GM19467 (cell line): ENCODE data around the gene ZNF185.

ENCODE experiments used
- ATAC-seq: cut with Tn5 transposase; IDR thresholded peaks from one replicate; pipeline ENCODE4 v1.9.1; 2021; ENCODE audit warnings: mild to moderate bottlenecking, moderate library complexity; ENCODE audit not compliant: unreplicated experiment

Gene ZNF185

GRCh38 chrX:152915541-152916241 is 17.8 kb downstream of the ZNF185 start:
- peak; percentile 89 for ATAC-seq

- no peak for ATAC-seq
Measured at GRCh38 chrX:152917656-152918579, 20.1 kb downstream of the ZNF185 start.

GRCh38 chrX:152918707-152919106 is 20.8 kb downstream of the ZNF185 start:
- no peak for ATAC-seq

- ATAC-seq: no peak
Measured at GRCh38 chrX:152923599-152923998, 25.7 kb downstream of the ZNF185 start.

GRCh38 chrX:152925835-152926234 is 28.0 kb downstream of the ZNF185 start:
- ATAC-seq: no peak

GRCh38 chrX:152926279-152926678 is 28.4 kb downstream of the ZNF185 start:
- peak; percentile 74 for ATAC-seq

- no peak for ATAC-seq
Measured at GRCh38 chrX:152926923-152927322, 29.1 kb downstream of the ZNF185 start.

GRCh38 chrX:152927858-152928760 is 30.2 kb downstream of the ZNF185 start:
- no peak for ATAC-seq

- no peak for ATAC-seq
Measured at GRCh38 chrX:152928761-152929400, 31.0 kb downstream of the ZNF185 start.

- no peak for ATAC-seq
Measured at GRCh38 chrX:152929898-152930297, 32.0 kb downstream of the ZNF185 start.

GRCh38 chrX:152930516-152930915 is 32.6 kb downstream of the ZNF185 start:
- ATAC-seq: no peak

- no peak for ATAC-seq
Measured at GRCh38 chrX:152932144-152932543, 34.3 kb downstream of the ZNF185 start.

- no peak for ATAC-seq
Measured at GRCh38 chrX:152932598-152933175, 34.8 kb downstream of the ZNF185 start.

GRCh38 chrX:152936306-152936705 is 38.4 kb downstream of the ZNF185 start:
- ATAC-seq: no peak

- ATAC-seq: no peak
Measured at GRCh38 chrX:152937236-152937635, 39.4 kb downstream of the ZNF185 start.

GRCh38 chrX:152941328-152942076 is 43.6 kb downstream of the ZNF185 start:
- peak; percentile 87 for ATAC-seq

- no peak for ATAC-seq
Measured at GRCh38 chrX:152942077-152942442, 44.2 kb downstream of the ZNF185 start.

GRCh38 chrX:152943826-152944225 is 46.0 kb downstream of the ZNF185 start:
- no peak for ATAC-seq
